ENCODE measurements around the gene INPP4A.

Gene INPP4A

GRCh38 chr2:98471402-98472131 lies 26.9 kb downstream of the INPP4A start:
- H3K27me3 Mint-ChIP-seq = peaks cover 2% of the 10 kb centered on the region
- H3K9me3 Mint-ChIP-seq = no peaks in the 10 kb centered on the region
- H3K4me3 Mint-ChIP-seq = no peak overlapping the region
- DNase-seq (ENCODE audit: low spot score in 2 of 2) (no peak), ATAC-seq (ENCODE audit: low read depth) (no peak)
- H3K36me3 Mint-ChIP-seq = peaks cover 2% of the 10 kb centered on the region
- H3K4me1 Mint-ChIP-seq = peaks cover 35% of the 10 kb centered on the region
- no peak overlapping the region for H3K27ac Mint-ChIP-seq

- Mint-ChIP-seq H3K27me3 (peaks cover 2% of the 10 kb centered on the region), H3K27ac (no peak overlapping the region), H3K4me1 (peaks cover 35% of the 10 kb centered on the region), H3K9me3 (no peaks in the 10 kb centered on the region), H3K36me3 (peaks cover 2% of the 10 kb centered on the region), H3K4me3 (no peak overlapping the region)
- DNase-seq (ENCODE audit: low spot score in 2 of 2) (no peak), ATAC-seq (ENCODE audit: low read depth) (no peak)
These were observed 27.5 kb downstream of the INPP4A start for GRCh38 chr2:98472132-98472650.

- H3K36me3 Mint-ChIP-seq = peaks cover 5% of the 10 kb centered on the region
- DNase-seq (ENCODE audit: low spot score in 2 of 2) = no peak
- no peaks in the 10 kb centered on the region for H3K9me3 Mint-ChIP-seq
- peaks cover 2% of the 10 kb centered on the region for H3K27me3 Mint-ChIP-seq
- H3K4me3 Mint-ChIP-seq = peak overlapping the region; percentile 2
- ATAC-seq (ENCODE audit: low read depth) = no peak
- H3K4me1 Mint-ChIP-seq = peaks cover 36% of the 10 kb centered on the region
- no peak overlapping the region for H3K27ac Mint-ChIP-seq
These were observed 28.5 kb downstream of the INPP4A start for GRCh38 chr2:98472961-98473746.

- H3K4me1 Mint-ChIP-seq = peaks cover 40% of the 10 kb centered on the region
- DNase-seq (ENCODE audit: low spot score in 2 of 2) (no peak), ATAC-seq (ENCODE audit: low read depth) (no peak)
- H3K27me3 Mint-ChIP-seq = peaks cover 2% of the 10 kb centered on the region
- H3K4me3 Mint-ChIP-seq = peak overlapping the region; percentile 32
- H3K36me3 Mint-ChIP-seq = peaks cover 5% of the 10 kb centered on the region
- H3K9me3 Mint-ChIP-seq = no peaks in the 10 kb centered on the region
- H3K27ac Mint-ChIP-seq = no peak overlapping the region
These were observed 29.5 kb downstream of the INPP4A start for GRCh38 chr2:98473995-98474780.

- no peak overlapping the region for H3K27ac Mint-ChIP-seq
- H3K9me3 Mint-ChIP-seq = no peaks in the 10 kb centered on the region
- H3K36me3 Mint-ChIP-seq = peaks cover 5% of the 10 kb centered on the region
- H3K4me3 Mint-ChIP-seq = no peak overlapping the region
- H3K4me1 Mint-ChIP-seq = peaks cover 45% of the 10 kb centered on the region
- no peak for ATAC-seq (ENCODE audit: low read depth)
- peaks cover 2% of the 10 kb centered on the region for H3K27me3 Mint-ChIP-seq
- no peak for DNase-seq (ENCODE audit: low spot score in 2 of 2)
These were observed 30.4 kb downstream of the INPP4A start for GRCh38 chr2:98474979-98475632.

GRCh38 chr2:98476192-98476868 lies 31.7 kb downstream of the INPP4A start:
- ATAC-seq (ENCODE audit: low read depth) = no peak
- no peak overlapping the region for H3K4me3 Mint-ChIP-seq
- DNase-seq (ENCODE audit: low spot score in 2 of 2) = no peak
- H3K27ac Mint-ChIP-seq = no peak overlapping the region
- peaks cover 42% of the 10 kb centered on the region for H3K4me1 Mint-ChIP-seq
- H3K36me3 Mint-ChIP-seq = peaks cover 5% of the 10 kb centered on the region
- no peaks in the 10 kb centered on the region for H3K9me3 Mint-ChIP-seq
- H3K27me3 Mint-ChIP-seq = peaks cover 2% of the 10 kb centered on the region

GRCh38 chr2:98477036-98477435 lies 32.4 kb downstream of the INPP4A start:
- H3K27me3 Mint-ChIP-seq = peaks cover 2% of the 10 kb centered on the region
- peaks cover 5% of the 10 kb centered on the region for H3K36me3 Mint-ChIP-seq
- DNase-seq (ENCODE audit: low spot score in 2 of 2) (no peak), ATAC-seq (ENCODE audit: low read depth) (no peak)
- no peaks in the 10 kb centered on the region for H3K9me3 Mint-ChIP-seq
- H3K4me1 Mint-ChIP-seq = peaks cover 42% of the 10 kb centered on the region
- no peak overlapping the region for H3K27ac Mint-ChIP-seq
- no peak overlapping the region for H3K4me3 Mint-ChIP-seq

GRCh38 chr2:98477506-98477905 lies 32.8 kb downstream of the INPP4A start:
- Mint-ChIP-seq H3K27ac (no peak overlapping the region), H3K4me3 (no peak overlapping the region), H3K9me3 (no peaks in the 10 kb centered on the region), H3K36me3 (peaks cover 5% of the 10 kb centered on the region), H3K27me3 (peaks cover 2% of the 10 kb centered on the region), H3K4me1 (peaks cover 46% of the 10 kb centered on the region)
- no peak for ATAC-seq (ENCODE audit: low read depth)
- no peak for DNase-seq (ENCODE audit: low spot score in 2 of 2)

GRCh38 chr2:98478088-98478551 lies 33.5 kb downstream of the INPP4A start:
- DNase-seq (ENCODE audit: low spot score in 2 of 2) (no peak), ATAC-seq (ENCODE audit: low read depth) (no peak)
- Mint-ChIP-seq H3K36me3 (peaks cover 3% of the 10 kb centered on the region), H3K4me3 (no peak overlapping the region), H3K27ac (no peak overlapping the region), H3K27me3 (peaks cover 2% of the 10 kb centered on the region), H3K9me3 (no peaks in the 10 kb centered on the region), H3K4me1 (peaks cover 43% of the 10 kb centered on the region)

GRCh38 chr2:98478907-98479306 lies 34.2 kb downstream of the INPP4A start:
- ATAC-seq (ENCODE audit: low read depth) = peak; percentile 26
- no peak for DNase-seq (ENCODE audit: low spot score in 2 of 2)
- no peaks in the 10 kb centered on the region for H3K27me3 Mint-ChIP-seq
- no peaks in the 10 kb centered on the region for H3K9me3 Mint-ChIP-seq
- no peak overlapping the region for H3K4me3 Mint-ChIP-seq
- peaks cover 46% of the 10 kb centered on the region for H3K4me1 Mint-ChIP-seq
- no peak overlapping the region for H3K27ac Mint-ChIP-seq
- peaks cover 3% of the 10 kb centered on the region for H3K36me3 Mint-ChIP-seq

GRCh38 chr2:98479371-98479770 lies 34.7 kb downstream of the INPP4A start:
- no peak overlapping the region for H3K4me3 Mint-ChIP-seq
- ATAC-seq (ENCODE audit: low read depth) (no peak), DNase-seq (ENCODE audit: low spot score in 2 of 2) (no peak)
- H3K27ac Mint-ChIP-seq = no peak overlapping the region
- no peaks in the 10 kb centered on the region for H3K27me3 Mint-ChIP-seq
- no peaks in the 10 kb centered on the region for H3K9me3 Mint-ChIP-seq
- H3K36me3 Mint-ChIP-seq = peaks cover 3% of the 10 kb centered on the region
- H3K4me1 Mint-ChIP-seq = peaks cover 45% of the 10 kb centered on the region

- H3K9me3 Mint-ChIP-seq = no peaks in the 10 kb centered on the region
- no peaks in the 10 kb centered on the region for H3K27me3 Mint-ChIP-seq
- peaks cover 45% of the 10 kb centered on the region for H3K4me1 Mint-ChIP-seq
- ATAC-seq (ENCODE audit: low read depth) (peak; percentile 29), DNase-seq (ENCODE audit: low spot score in 2 of 2) (no peak)
- H3K4me3 Mint-ChIP-seq = no peak overlapping the region
- H3K36me3 Mint-ChIP-seq = peaks cover 3% of the 10 kb centered on the region
- peak overlapping the region; percentile 50 for H3K27ac Mint-ChIP-seq
These were observed 35.4 kb downstream of the INPP4A start for GRCh38 chr2:98479959-98480524.

- ATAC-seq (ENCODE audit: low read depth) (no peak), DNase-seq (ENCODE audit: low spot score in 2 of 2) (no peak)
- Mint-ChIP-seq H3K27me3 (no peaks in the 10 kb centered on the region), H3K36me3 (peaks cover 3% of the 10 kb centered on the region), H3K4me1 (peaks cover 44% of the 10 kb centered on the region), H3K4me3 (no peak overlapping the region), H3K9me3 (no peaks in the 10 kb centered on the region), H3K27ac (peak overlapping the region; percentile 50)
These were observed 35.9 kb downstream of the INPP4A start for GRCh38 chr2:98480598-98480997.
